Measurements from ENCODE around the gene SIGMAR1.

DNA sequence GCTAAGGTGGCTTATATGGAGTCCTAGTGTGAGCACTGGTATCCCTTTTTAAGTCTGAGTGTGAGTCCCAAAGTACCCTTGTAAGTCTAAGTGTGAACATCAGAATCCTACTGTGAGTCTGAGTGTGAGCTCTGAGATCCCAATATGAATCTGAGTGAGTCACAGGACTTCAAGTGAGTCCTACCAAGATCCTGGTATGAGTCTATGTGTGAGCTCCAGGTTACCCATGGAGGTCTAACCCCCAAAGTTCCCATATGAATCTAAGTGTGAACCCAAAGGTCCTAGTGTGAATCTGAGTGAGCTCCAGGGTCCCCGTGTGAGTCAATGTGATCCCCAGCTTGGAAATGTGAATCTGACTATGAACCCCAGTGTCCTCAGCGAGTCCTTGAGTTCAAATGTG, 50.3 kb downstream of the SIGMAR1 start:
- TF ChIP-seq, protein P1, sequence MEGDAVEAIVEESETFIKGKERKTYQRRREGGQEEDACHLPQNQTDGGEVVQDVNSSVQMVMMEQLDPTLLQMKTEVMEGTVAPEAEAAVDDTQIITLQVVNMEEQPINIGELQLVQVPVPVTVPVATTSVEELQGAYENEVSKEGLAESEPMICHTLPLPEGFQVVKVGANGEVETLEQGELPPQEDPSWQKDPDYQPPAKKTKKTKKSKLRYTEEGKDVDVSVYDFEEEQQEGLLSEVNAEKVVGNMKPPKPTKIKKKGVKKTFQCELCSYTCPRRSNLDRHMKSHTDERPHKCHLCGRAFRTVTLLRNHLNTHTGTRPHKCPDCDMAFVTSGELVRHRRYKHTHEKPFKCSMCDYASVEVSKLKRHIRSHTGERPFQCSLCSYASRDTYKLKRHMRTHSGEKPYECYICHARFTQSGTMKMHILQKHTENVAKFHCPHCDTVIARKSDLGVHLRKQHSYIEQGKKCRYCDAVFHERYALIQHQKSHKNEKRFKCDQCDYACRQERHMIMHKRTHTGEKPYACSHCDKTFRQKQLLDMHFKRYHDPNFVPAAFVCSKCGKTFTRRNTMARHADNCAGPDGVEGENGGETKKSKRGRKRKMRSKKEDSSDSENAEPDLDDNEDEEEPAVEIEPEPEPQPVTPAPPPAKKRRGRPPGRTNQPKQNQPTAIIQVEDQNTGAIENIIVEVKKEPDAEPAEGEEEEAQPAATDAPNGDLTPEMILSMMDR (IDR thresholded peaks at IDR 0.05; ENCODE audit: insufficient read depth, low read depth, low read length) = no peak
- no peak for TF ChIP-seq EZH2 (IDR thresholded peaks at IDR 0.05; ENCODE audit: insufficient read depth, low read length)

All from astrocyte (in vitro differentiated cells and primary cell).